GM18498 (cell line): ENCODE results near the gene LIPJ.

ENCODE experiments used
- ATAC-seq: cut with Tn5 transposase; IDR thresholded peaks from one replicate; pipeline ENCODE4 v1.9.1; 2021; ENCODE audit warnings: mild to moderate bottlenecking, moderate library complexity; ENCODE audit not compliant: unreplicated experiment

Gene LIPJ

DNA sequence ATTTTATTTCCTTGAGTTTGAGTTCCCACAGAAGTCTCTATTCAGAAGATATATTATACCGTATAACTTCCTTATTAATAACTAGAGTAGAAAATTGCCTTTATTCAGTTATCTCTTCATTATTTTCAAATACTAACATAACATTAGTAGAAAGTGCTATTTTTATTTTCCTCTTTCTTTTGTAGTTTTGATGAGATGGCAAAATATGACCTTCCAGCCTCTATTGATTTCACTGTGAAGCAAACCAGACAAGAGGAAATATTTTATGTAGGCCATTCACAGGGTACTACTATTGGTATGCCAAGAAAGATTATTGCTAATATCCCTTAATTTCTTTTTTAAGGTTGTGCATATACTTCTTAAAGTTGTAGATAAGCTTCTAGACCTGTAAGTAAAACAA is 7.9 kb downstream of the LIPJ start:
- no peak for ATAC-seq

DNA sequence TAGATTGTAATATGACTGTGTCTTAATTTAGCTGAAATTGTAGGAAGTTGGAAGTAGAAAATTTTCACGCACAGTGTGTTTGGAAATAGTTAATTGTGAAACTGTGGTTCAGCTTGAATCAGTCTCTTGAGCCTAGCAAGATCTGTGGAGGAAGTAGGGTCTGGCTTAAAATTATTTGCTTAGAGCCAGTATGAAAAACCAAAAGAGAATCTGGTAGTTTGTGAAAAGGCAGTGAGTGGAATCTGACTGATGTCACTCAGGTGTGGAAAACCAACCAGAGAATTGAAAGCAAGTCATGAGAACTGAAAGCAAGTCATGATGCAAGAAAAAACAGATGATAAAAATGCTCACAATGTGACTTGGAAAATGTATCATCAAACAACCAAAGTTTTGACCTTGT is 11.5 kb downstream of the LIPJ start:
- peak; percentile 92 for ATAC-seq

DNA sequence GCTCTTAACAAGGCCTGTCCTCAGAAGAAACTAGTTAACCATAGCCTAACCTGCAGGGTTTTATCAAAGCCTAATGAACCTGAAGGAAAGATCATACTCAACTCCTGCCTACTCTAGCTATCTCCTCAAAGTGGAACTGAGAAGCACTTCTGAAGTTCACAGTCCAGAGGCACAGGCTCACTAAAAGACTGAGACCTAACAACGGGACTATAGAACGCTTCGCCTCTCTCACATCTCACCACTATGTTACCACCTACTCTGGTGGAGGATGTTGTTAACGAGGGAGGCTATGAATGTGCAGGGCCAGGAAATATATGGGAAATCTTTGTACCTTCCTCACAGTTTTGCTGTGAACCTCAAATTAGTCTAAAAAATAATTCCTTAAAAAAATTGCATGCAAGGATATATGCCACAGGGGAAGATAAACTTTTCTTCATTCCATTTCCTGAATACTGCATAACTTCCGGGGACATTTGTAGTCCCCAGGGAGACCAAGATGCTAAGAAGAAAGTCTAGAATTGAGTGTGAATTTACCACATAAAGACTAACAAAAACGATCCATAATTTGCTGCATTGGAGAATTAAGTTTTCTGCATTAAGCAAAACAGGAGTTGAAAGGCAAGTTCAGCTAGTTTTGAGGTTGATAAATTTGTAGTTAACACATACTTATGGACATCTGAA is 21.6 kb downstream of the LIPJ start:
- no peak for ATAC-seq

DNA sequence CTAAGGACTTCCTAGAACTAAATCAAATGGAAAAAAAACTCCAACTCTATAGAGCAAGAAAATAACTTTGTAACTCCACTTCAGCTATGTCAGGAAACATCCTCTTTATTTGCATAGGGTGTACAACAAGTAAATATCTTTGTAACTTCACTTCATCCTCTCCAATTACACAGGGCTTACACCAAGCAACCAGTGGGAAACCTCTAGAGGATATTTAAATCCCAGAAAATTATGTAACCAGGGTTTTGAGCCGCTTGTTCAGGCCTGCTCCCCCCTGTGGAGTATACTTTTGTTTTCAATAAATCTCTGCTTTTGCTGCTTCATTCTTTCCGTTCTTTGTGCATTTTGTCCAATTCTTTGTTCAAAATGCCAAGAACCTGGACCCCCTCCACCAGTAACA is 22.2 kb downstream of the LIPJ start:
- ATAC-seq: no peak

DNA sequence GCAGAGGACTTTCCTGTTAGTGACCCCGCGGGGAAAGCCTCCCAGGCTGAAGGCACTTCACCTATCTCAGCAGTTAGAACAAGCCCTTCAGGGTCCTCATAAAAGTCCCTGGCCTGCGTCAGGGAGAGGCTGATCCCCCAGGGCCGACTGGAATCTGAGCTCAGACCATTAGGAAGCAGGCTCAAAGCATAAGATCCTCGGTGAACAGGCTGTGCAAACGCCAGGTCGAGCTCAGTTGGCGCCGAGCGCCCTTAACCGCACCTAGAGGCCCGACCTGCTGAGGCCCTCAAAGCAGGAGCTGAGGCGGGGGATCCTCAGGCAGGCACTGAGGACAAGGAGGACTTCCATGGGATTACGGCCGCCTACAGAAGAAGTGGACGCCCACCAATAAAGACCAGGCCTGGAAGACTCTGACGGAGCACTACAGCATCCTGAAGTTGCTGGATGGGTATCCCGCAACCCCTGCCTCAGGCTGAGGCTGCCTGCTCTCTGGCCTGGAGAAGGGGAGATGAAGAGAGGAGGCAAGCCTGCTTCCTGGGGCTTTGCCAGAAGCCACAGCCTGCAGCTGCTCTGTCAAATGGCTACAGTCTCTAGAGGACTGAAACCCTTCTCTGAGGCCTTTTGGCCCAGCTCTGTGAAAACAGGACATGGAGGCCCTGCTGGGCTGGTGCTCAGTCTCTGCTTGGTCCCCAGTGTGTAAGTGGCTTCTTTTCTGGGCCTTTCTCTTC is 29.9 kb downstream of the LIPJ start:
- no peak for ATAC-seq

DNA sequence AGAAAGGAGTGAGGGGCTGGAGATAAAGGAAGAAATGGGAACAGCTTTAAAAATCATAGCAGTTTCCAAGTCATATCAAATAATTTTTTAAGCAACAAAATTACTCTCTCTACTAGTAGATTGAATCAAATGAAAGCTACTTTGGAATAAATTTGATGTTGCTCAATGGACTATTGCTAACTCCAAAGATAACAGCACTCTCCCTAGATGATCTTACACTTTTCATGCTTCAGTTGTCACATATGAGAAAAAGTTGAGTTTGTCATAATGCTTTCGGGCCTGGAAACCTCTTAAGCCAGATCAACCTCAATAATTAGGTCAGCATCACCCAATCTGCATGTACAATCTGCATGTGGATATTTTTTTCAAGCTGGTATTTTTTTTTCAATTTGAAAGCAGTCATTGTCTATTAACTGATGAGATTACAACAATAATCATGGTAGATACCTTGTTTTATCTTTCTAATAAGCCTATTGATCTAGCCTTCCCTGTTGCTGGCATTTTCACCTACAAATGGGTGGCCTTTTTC is 31.3 kb downstream of the LIPJ start:
- ATAC-seq: no peak

DNA sequence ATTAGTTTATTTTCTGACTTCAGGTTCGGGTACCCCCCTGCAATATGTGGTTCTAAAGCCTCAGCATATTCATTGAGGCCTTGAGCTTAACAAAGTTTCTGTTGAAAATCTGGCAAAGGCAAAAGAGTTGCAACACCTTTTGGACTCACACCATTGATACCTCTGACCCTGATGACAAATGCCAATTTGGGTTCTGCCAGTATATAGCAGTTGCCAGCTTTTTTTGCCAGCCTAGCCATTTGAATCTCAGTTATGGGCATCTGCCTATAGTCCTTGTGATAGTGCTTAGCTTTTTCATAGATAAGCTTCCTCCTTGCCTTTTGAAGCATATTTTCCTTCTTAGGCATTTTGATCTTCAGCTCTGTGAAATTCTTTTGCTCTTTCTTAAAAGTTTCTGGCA is 31.9 kb downstream of the LIPJ start:
- ATAC-seq: no peak

DNA sequence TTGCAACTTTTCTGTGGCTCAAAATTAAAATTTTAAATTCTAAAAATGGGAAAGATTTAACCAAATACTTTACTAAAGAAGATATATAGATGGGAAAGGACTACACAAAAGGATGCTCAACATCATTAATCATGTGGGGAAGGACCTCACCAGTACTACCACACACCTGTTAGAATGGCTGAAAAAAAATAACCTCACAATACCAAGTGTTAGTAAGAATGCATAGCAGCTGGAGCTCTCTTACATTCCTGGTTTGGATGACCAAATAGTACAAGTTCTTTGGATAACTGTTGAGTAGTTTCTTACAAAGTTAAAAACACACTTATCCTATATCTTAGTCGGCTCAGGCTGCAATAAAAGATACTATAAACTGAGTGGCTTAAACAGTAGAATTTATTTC is 33.9 kb downstream of the LIPJ start:
- no peak for ATAC-seq

DNA sequence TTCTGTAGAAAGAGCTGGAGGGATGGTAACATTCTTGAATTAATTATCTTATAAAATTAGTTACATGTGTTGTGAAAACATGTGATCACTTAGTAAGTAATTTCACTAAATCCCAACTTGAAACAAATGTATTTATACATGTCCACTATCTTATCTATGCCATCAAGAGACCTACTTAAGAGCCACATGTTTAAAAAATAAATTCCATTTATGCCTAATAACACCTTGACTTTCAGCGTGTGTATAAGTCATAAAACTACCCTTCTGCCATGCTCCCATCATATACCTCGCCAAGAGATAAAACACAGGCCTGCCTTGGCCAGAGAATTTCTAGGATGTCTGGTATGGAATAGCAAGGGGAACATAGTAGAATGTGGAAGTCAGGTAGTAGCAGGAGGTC is 37.3 kb downstream of the LIPJ start:
- no peak for ATAC-seq

DNA sequence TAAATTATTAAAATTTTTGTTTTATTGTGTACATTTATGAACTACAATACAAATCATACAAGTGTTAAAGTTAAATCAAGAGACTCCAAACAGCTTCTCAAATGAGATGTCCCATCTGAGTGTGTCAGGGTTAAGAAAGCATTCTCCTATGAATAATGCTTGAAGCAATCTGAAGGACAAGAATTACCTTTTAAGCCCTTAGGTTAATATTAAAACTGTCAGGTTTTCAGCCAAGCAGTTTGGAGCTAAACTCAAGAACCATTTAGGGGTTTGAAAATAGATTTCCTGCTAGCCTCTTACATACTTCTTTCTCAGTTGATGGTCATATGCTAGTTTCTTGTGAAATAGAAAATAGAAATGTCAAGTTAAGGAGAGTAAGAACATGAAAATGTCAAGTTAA is 38.3 kb downstream of the LIPJ start:
- no peak for ATAC-seq

DNA sequence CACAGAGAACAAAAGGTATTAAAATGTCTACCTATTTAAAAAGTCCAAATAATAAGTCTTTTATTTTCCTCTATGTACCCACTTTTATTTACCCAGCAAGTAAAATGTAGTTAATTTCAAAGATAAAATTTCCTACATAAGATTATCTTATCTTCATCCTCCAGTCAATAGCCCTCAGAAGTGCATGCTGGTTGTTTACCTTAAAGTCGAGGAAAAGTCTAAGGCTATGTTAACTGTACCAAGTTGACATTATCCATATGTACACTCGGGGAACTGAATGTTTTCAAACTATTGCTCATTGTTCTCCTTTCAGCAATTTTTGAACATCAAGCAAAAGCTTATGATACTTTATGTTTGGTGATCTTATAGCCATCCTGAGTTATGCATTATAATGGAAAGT is 53.6 kb downstream of the LIPJ start:
- no peak for ATAC-seq

DNA sequence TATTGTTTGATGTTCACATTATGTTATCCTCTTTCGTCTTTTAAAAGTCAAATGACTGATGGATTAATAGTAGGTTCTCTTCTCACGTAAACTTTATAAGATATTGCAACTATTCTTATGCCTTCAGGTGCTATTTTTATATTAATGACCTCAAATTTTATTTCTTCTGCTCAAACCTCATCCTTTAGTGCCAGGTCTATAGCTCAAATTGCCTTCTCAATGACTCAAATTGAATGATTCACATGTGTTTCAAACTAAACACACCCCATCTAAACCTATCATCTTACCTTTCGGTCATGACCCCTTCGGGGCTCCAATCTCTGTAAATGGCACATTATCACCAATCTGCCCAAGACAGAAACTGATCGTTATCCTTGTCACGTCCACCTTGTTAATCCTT is 55.6 kb downstream of the LIPJ start:
- ATAC-seq: no peak

DNA sequence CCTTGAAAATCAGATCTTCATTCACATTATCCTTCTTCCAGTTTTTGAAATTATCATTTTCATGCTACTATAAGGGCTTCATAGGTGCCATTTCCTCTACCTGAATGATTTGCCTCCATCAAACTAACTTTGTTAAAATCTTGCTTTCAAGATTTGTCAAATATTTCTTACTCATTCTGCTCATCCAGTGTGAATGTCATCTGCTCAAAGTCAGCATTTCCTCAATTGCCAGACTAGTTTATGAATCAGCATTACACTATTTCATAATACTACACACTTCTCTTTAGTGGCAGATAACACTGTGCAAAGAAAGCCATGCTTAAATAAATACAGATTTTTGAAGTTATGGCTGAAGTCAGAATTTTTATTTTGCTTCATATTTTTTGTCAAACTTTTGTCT is 56.4 kb downstream of the LIPJ start:
- no peak for ATAC-seq

DNA sequence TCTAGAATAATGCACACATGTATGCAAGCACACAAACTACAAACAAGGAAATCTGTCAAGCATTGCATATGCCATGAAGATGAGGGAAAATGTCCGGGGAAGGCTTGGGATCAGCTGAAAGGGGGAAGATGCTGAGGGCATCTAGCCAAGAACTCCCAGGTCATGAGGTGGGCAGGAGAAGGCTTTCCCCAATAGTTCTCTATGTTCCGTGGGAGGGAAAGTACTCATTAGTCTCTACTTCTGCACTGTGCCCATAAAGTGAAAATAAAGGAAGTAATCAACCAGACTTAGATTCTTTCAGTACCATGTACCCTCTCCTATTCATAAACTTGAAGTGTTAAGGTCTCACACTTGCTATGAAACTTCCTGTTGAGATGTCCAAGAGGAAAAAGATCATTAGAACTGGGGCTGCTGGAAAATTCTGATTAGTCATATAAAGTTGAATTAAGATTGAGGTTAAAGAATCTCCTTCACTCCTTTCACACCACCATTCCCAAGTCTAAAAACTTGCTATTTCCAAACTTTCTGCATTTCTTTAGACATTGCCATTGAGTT is 60.6 kb downstream of the LIPJ start:
- ATAC-seq: no peak

DNA sequence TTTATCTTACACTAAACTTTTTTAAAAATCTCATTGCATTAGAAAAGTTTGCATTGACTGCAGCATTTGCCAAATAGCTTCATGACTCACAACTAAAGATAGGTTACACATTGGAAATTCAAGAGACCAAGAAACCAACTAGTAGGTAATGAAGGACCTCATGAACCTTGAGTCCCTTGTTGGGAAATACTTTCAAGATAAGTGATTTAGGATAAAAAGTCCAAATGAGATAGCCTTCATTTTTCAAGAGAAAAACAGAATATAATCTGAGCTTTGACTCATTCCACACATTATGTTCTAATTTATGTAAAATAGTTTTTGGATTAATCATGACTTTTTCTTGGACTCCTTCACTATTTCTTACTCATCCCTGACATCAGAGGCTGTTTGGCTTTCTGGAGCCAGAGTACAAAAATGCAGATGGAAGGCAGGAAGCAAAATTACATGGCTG is 64.6 kb downstream of the LIPJ start:
- no peak for ATAC-seq

DNA sequence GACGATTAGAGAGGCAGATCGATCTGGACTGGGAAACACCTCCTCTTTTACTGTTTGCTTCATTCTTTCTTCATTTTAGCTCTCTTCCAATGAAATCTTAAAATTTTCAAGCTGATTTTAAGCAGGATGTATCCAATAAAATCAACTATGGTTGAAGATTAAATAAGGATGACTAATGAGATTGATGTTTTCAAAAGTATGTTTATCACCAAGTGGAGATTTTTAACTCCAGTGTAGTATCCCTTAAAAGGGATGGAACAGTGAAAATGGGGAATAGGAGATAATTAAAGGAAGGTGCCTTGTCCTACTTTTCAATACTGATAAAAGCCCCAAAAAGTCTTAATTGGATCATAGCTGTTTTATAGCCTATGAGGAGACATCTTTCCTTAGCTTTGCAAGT is 66.1 kb downstream of the LIPJ start:
- no peak for ATAC-seq
